GOT3 (cell line): ENCODE measurements around the gene KCNJ1.
A peak's percentile ranks its signal among the peaks of the same experiment; 100 is the strongest.

Experiments used
- DNase-seq: peaks from one replicate; lab custom pipeline; 2025; ENCODE audit warnings: mixed read lengths; lab: John Stamatoyannopoulos, UW

Gene KCNJ1

GRCh38 chr11:128848815-128849455, 18.2 kb downstream of the KCNJ1 start:
- no peak for DNase-seq

- no peak for DNase-seq
These were observed 20.1 kb downstream of the KCNJ1 start for GRCh38 chr11:128846985-128847384.

- no peak for DNase-seq
These were observed 21.7 kb downstream of the KCNJ1 start for GRCh38 chr11:128845334-128845780.

- DNase-seq, result no peak
These were observed 23.8 kb downstream of the KCNJ1 start for GRCh38 chr11:128843198-128843785.

- no peak for DNase-seq
These were observed 25.5 kb downstream of the KCNJ1 start for GRCh38 chr11:128841461-128842072.

GRCh38 chr11:128840783-128841182, 26.3 kb downstream of the KCNJ1 start:
- DNase-seq, result no peak

- no peak for DNase-seq
These were observed 27.0 kb downstream of the KCNJ1 start for GRCh38 chr11:128840137-128840536.

GRCh38 chr11:128839081-128839480, 28.0 kb downstream of the KCNJ1 start:
- no peak for DNase-seq

GRCh38 chr11:128837627-128838026, 29.5 kb downstream of the KCNJ1 start:
- DNase-seq, result no peak

- DNase-seq, result no peak
These were observed 31.2 kb downstream of the KCNJ1 start for GRCh38 chr11:128835741-128836430.

- no peak for DNase-seq
These were observed 32.9 kb downstream of the KCNJ1 start for GRCh38 chr11:128834157-128834556.

GRCh38 chr11:128832121-128832497, 35.0 kb downstream of the KCNJ1 start:
- no peak for DNase-seq

- DNase-seq, result peak; percentile 4
These were observed 35.6 kb downstream of the KCNJ1 start for GRCh38 chr11:128831174-128832120.

- no peak for DNase-seq
These were observed 36.6 kb downstream of the KCNJ1 start for GRCh38 chr11:128830290-128831173.

GRCh38 chr11:128828350-128828749, 38.7 kb downstream of the KCNJ1 start:
- DNase-seq, result no peak

GRCh38 chr11:128827191-128827893, 39.8 kb downstream of the KCNJ1 start:
- DNase-seq, result no peak

- DNase-seq, result no peak
These were observed 41.9 kb downstream of the KCNJ1 start for GRCh38 chr11:128825050-128825784.

- no peak for DNase-seq
These were observed 42.7 kb downstream of the KCNJ1 start for GRCh38 chr11:128824191-128825049.
